Endothelial cell of umbilical vein (primary cell): ENCODE measurements around the gene XRCC4. TPM values are rescaled to one million over a fixed set of nuclear protein-coding genes. Genes with fewer than 3 reads are reported as not detected.

Experiments used
- BruUV-seq: library from RNA; stranded (reverse); fragments of 400-500 nt; replicated peaks from 2 replicates; lab custom pipeline; 2021; lab: Mats Ljungman, UMichigan
- CTCF ChIA-PET: fragments of 300-600, 350-600 bp; sonication (Branson Sonifier 250); formaldehyde crosslinking; loops from one replicate; lab custom pipeline; 2021; ENCODE audit warnings: antibody characterized with exemption, inconsistent platforms; lab: Charles Lee
- POLR2A ChIA-PET: fragments of 300-600, 350-600 bp; sonication (Branson Sonifier 250); formaldehyde crosslinking; loops from one replicate; lab custom pipeline; 2021; ENCODE audit warnings: antibody characterized with exemption, inconsistent platforms; lab: Charles Lee
- DNase-seq: peaks from one replicate; pipeline ENCODE4 v3.0.0-alpha.2; 2011; ENCODE audit warnings: low read depth, low spot score
- FAIRE-seq: peaks from 2 replicates; lab custom pipeline; 2011; peaks lifted over from hg19 to GRCh38; lab: Jason Lieb, UNC
- H2AFZ ChIP-seq: 2 replicates; pipeline ENCODE4 v1.6.0; 2012; ENCODE audit warnings: low read depth, low read length, control low read depth, inconsistent platforms
- H3K27ac ChIP-seq: 2 replicates; pipeline ENCODE4 v1.5.1; 2011; ENCODE audit warnings: low read depth, mild to moderate bottlenecking, control low read depth, low read length, moderate library complexity; ENCODE audit not compliant: insufficient read depth
- H3K27me3 ChIP-seq, 2 experiments: 2 replicates each; pipeline versions ENCODE4 v1.6.0 to v1.6.1; 2011; ENCODE audit warnings: low read length in 2 of 2, mixed read lengths in 1 of 2; ENCODE audit not compliant: control insufficient read depth in 2 of 2, insufficient read depth in 2 of 2
- H3K36me3 ChIP-seq, 2 experiments: 2 replicates in 1 of 2; 3 replicates in 1 of 2; pipeline ENCODE4 v1.5.1; 2011; ENCODE audit warnings: low read length in 2 of 2, mild to moderate bottlenecking in 1 of 2, moderate library complexity in 1 of 2; ENCODE audit not compliant: control insufficient read depth in 2 of 2, insufficient read depth in 2 of 2; ENCODE audit errors: extremely low read depth in 1 of 2
- H3K4me1 ChIP-seq: 3 replicates; pipeline ENCODE4 v1.5.1; 2011; ENCODE audit warnings: mild to moderate bottlenecking, low read length; ENCODE audit not compliant: control insufficient read depth, insufficient read depth; ENCODE audit errors: extremely low read depth
- H3K4me2 ChIP-seq: 2 replicates; pipeline ENCODE4 v1.6.1; 2011; ENCODE audit warnings: low read length, control low read depth, mixed read lengths; ENCODE audit not compliant: insufficient read depth
- H3K4me3 ChIP-seq, 3 experiments: fragments of 200-600 bp in 1 of 3; sonication (generic), shearing (Covaris generic) in 1 of 3; replicated peaks in 1 of 3; 2 replicates each; pipeline ENCODE4 v1.5.1; 2011 to 2016; ENCODE audit warnings: control low read depth in 3 of 3, low read length in 3 of 3, mild to moderate bottlenecking in 2 of 3, inconsistent platforms in 1 of 3, low read depth in 1 of 3, moderate library complexity in 1 of 3; ENCODE audit not compliant: insufficient read depth in 1 of 3
- H3K79me2 ChIP-seq: 2 replicates; pipeline ENCODE4 v1.6.0; 2012; ENCODE audit warnings: low read length, inconsistent platforms; ENCODE audit not compliant: control insufficient read depth, insufficient read depth
- H3K9ac ChIP-seq: replicated peaks from 2 replicates; pipeline ENCODE3; 2011; ENCODE audit warnings: low read length, control low read depth; ENCODE audit not compliant: insufficient read depth; ENCODE audit errors: extremely low read depth
- H3K9me1 ChIP-seq: replicated peaks from 3 replicates; pipeline ENCODE4 v1.6.0; 2011; ENCODE audit warnings: mild to moderate bottlenecking, low read length; ENCODE audit not compliant: control insufficient read depth, insufficient read depth; ENCODE audit errors: extremely low read depth
- H3K9me3 ChIP-seq: replicated peaks from 2 replicates; pipeline ENCODE4 v1.5.1; 2012; ENCODE audit warnings: low read length, inconsistent platforms; ENCODE audit not compliant: control insufficient read depth, insufficient read depth
- H4K20me1 ChIP-seq: replicated peaks from 2 replicates; pipeline ENCODE3; 2011; ENCODE audit warnings: mild to moderate bottlenecking, low read length; ENCODE audit not compliant: control insufficient read depth, insufficient read depth; ENCODE audit errors: extremely low read depth
- CTCF ChIP-seq, 2 donors: IDR thresholded peaks; 1 replicate in 1 of 2; 2 replicates in 1 of 2; pipeline ENCODE4 v1.5.1; 2011; ENCODE audit warnings: low read length in 2 of 2, mild to moderate bottlenecking in 2 of 2, moderate library complexity in 2 of 2, control low read depth in 1 of 2, inconsistent platforms in 1 of 2, low read depth in 1 of 2; ENCODE audit not compliant: insufficient read depth in 1 of 2; ENCODE audit errors: extremely low read depth in 1 of 2
- EZH2 ChIP-seq: IDR thresholded peaks from 2 replicates; pipeline ENCODE4 v1.6.1; 2012; ENCODE audit warnings: borderline replicate concordance, low read depth, mild to moderate bottlenecking, moderate library complexity, low read length, inconsistent platforms; ENCODE audit not compliant: severe bottlenecking
- FOS ChIP-seq: IDR thresholded peaks from 2 replicates; pipeline ENCODE4 v1.6.1; 2011; ENCODE audit warnings: mild to moderate bottlenecking, low read length, moderate library complexity, borderline replicate concordance; ENCODE audit not compliant: insufficient read depth
- GATA2 ChIP-seq: IDR thresholded peaks from 2 replicates; pipeline ENCODE4 v1.7.0; 2011; ENCODE audit warnings: low read depth, mild to moderate bottlenecking, moderate library complexity, mixed read lengths, low read length; ENCODE audit not compliant: insufficient read length, insufficient read depth
- JUN ChIP-seq: IDR thresholded peaks from 2 replicates; pipeline ENCODE4 v1.6.1; 2011; ENCODE audit warnings: borderline replicate concordance, low read depth; ENCODE audit not compliant: insufficient read length, insufficient read depth
- MYC ChIP-seq: IDR thresholded peaks from one replicate; pipeline ENCODE4 v1.6.1; 2011; ENCODE audit warnings: mild to moderate bottlenecking, low read depth, low read length
- POLR2A ChIP-seq: IDR thresholded peaks from 2 replicates; pipeline ENCODE4 v1.6.1; 2012; ENCODE audit warnings: low read depth, mild to moderate bottlenecking, control low read depth, low read length
- POLR2AphosphoS5 ChIP-seq: IDR thresholded peaks from 2 replicates; pipeline ENCODE4 v1.6.1; 2012; ENCODE audit warnings: low read depth, mild to moderate bottlenecking, control low read depth, low read length, moderate library complexity; ENCODE audit not compliant: insufficient read depth
- dilution Hi-C: fragments of 300-500 bp; cut with MboI; formaldehyde crosslinking; loops from one replicate; pipeline ENCODE4 v1.15.0; 2019; ENCODE audit warnings: low sequenced_read_pairs; ENCODE audit not compliant: extremely low pct_ligation_motif_present
- intact Hi-C: fragments of 100-400 bp; cut with micrococcal nuclease; formaldehyde crosslinking; loops from one replicate; pipeline ENCODE4 v1.10.0; 2022
- polyA plus RNA-seq, 4 experiments: library from polyadenylated mRNA; depleted of rRNA in 3 of 4; stranded (reverse) in 3 of 4; unstranded in 1 of 4; fragments of >200 nt; gene quantifications; 2 replicates each; pipeline versions ENCODE4 v1.2.1 to v1.2.3, GENCODE V29; 2011 to 2012; ENCODE audit warnings: missing spikeins in 1 of 4
- total RNA-seq: library from RNA; stranded (reverse); gene quantifications from 2 replicates; pipeline ENCODE4 v1.2.3, GENCODE V29; 2021
- TF ChIP-seq, protein P1 (sequence below): IDR thresholded peaks from 2 replicates; pipeline ENCODE4 v1.6.1; 2011; ENCODE audit not compliant: insufficient read depth, insufficient read length

XRCC4 gene
- total and polyA plus RNA-seq, 2 donors (not counting 3 experiments of a cell fraction or from before 2014, with no cell fraction given), result 1.3 to 7.7 TPM

- intact Hi-C loops (no loop called here), dilution Hi-C loops (no loop called here)
- H3K9me1 ChIP-seq, result no peaks in the 10 kb centered on the region
- no peaks in the 10 kb centered on the region for H3K4me1 ChIP-seq
- POLR2A ChIA-PET, result no interaction called here
- H3K9me3 ChIP-seq, result no peaks in the 10 kb centered on the region
- FAIRE-seq (no peak), DNase-seq (no peak)
- no peak overlapping the region for H3K4me2 ChIP-seq
- H3K4me3 ChIP-seq, result no peak overlapping the region
- no peak overlapping the region for H3K27ac ChIP-seq
- BruUV-seq, result no TSS peak
- no peaks in the 10 kb centered on the region for H3K36me3 ChIP-seq
- H2AFZ ChIP-seq, result no peak overlapping the region
- no peaks in the 10 kb centered on the region for H3K27me3 ChIP-seq
- TF ChIP-seq CTCF (IDR thresholded peaks at IDR 0.05; ENCODE audit: extremely low read depth in 1 of 2, insufficient read depth in 1 of 2, low read depth in 1 of 2, low read length in 2 of 2), result no peak
- no peak for TF ChIP-seq JUN
- no peak for TF ChIP-seq GATA2
- TF ChIP-seq, protein P1, sequence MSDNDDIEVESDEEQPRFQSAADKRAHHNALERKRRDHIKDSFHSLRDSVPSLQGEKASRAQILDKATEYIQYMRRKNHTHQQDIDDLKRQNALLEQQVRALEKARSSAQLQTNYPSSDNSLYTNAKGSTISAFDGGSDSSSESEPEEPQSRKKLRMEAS, result no peak
- TF ChIP-seq FOS, result no peak
- TF ChIP-seq POLR2AphosphoS5, result no peak
- no peak for TF ChIP-seq MYC
- TF ChIP-seq POLR2A, result no peak
- no peak for TF ChIP-seq EZH2
- CTCF ChIA-PET, result interaction anchor here (1.2 to 1.9 kb wide), 3 partner anchors 10 to 31 kb away, joined by 3 to 7 read pairs (median 4); no protein-coding TSS in a partner anchor
- H4K20me1 ChIP-seq, result no peaks in the 10 kb centered on the region
- no peaks in the 10 kb centered on the region for H3K79me2 ChIP-seq
- no peak overlapping the region for H3K9ac ChIP-seq
Observed at GRCh38 chr5:83179966-83180365, 102.6 kb downstream of the XRCC4 start.
